GM06990 (cell line): ENCODE measurements around the gene RGS4.
"Not testable (repeated sequence)": the region's sequence is repeated elsewhere in the genome, so short reads cannot be mapped to it uniquely, and the experiment has no call there.

Experiments used
- DNase-seq: peaks from one replicate; pipeline ENCODE4 v3.0.0-alpha.2; 2011; ENCODE audit not compliant: insufficient read length; ENCODE audit errors: extremely low read depth
- H3K27me3 ChIP-seq: replicated peaks from 2 replicates; pipeline ENCODE4 v1.6.0; 2011; ENCODE audit warnings: low read length; ENCODE audit not compliant: control insufficient read depth, insufficient read depth
- H3K36me3 ChIP-seq: 2 replicates; pipeline ENCODE4 v1.5.1; 2011; ENCODE audit warnings: low read length; ENCODE audit not compliant: control insufficient read depth, insufficient read depth
- H3K4me3 ChIP-seq: replicated peaks from 2 replicates; pipeline ENCODE4 v1.5.1; 2011; ENCODE audit warnings: low read depth, mild to moderate bottlenecking, control low read depth, low read length
- CTCF ChIP-seq: IDR thresholded peaks from 2 replicates; pipeline ENCODE4 v1.5.1; 2011; ENCODE audit warnings: low read length, control low read depth, mild to moderate bottlenecking, inconsistent platforms; ENCODE audit not compliant: insufficient read depth, poor library complexity, severe bottlenecking

RGS4 gene

DNA sequence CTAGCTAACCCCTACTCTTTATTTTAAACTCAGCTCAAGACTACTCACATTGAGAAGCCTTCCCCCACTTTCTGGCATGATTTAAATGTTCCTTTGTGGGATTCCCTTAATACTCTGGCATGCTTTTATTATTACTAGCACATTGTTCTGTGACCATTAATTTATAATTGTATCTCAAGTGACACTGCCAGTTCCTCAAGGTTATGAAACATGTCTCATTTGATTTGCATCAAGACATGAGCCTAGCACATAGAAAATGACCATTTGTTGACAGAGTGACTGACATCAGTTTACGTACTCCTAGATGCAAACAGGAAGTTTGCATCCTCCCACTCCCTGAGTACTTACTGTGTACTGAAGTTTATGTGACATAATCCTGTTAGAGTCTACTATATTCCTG is 15.2 kb downstream of the RGS4 start:
- no peak for DNase-seq
- no peaks in the 10 kb centered on the region for H3K36me3 ChIP-seq
- H3K4me3 ChIP-seq, result no peak overlapping the region
- no peak for TF ChIP-seq CTCF
- H3K27me3 ChIP-seq, result no peaks in the 10 kb centered on the region

DNA sequence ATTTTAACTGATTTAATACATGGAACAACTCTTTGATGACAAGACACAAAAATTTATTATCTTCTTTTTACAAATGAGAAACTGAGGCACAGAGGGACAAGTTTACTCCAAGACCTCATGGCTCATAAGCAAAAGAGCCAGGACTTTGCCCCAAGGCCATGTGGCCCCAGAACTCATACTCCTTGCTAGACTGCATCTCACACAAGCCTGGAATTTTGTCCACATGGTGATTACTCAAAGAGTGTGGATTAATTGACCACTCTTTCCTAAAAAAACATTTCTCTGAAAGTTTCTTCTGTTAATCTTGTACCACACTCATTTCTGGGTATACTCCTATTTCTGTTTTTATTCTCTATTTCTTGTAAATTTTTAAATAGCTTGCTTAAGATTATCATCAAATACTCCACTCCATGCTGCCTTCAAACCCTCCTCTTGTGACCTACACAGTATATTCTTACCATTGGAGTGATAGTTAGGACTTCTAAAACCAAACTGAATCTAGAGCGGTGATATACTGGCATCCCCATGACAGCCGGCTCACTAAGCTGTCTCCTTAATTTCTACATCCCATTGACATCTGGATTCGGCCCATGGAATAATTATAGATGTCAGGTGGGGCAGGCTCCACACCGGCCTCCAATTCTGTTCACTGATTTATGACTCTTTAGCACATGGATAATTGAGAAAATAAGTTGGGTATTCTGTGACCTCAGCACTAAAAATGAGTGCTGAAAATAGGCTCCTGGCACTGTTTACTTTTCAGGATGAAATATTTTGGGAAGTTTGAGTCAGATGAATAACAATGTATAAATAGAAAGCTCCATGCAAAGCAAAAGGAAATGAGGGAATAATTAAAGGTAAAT is 16.1 kb downstream of the RGS4 start:
- Histone ChIP-seq H3K27me3 (no peaks in the 10 kb centered on the region), H3K4me3 (no peak overlapping the region), H3K36me3 (no peaks in the 10 kb centered on the region)
- no peak for TF ChIP-seq CTCF
- no peak for DNase-seq

- Histone ChIP-seq H3K36me3 (no peaks in the 10 kb centered on the region), H3K4me3 (no peak overlapping the region), H3K27me3 (no peaks in the 10 kb centered on the region)
- DNase-seq, result no peak
- TF ChIP-seq CTCF, result no peak
Observed at GRCh38 chr1:163085904-163086268, 16.7 kb downstream of the RGS4 start.

- not testable (repeated sequence) for H3K36me3 ChIP-seq, DNase-seq, H3K27me3 ChIP-seq, H3K4me3 ChIP-seq
Observed at GRCh38 chr1:163089117-163089516, 20.0 kb downstream of the RGS4 start.

GRCh38 chr1:163090321-163090945 is 21.3 kb downstream of the RGS4 start:
- TF ChIP-seq CTCF, result no peak
- no peak for DNase-seq
- H3K4me3 ChIP-seq, result no peak overlapping the region
- no peaks in the 10 kb centered on the region for H3K27me3 ChIP-seq
- H3K36me3 ChIP-seq, result no peaks in the 10 kb centered on the region

DNA sequence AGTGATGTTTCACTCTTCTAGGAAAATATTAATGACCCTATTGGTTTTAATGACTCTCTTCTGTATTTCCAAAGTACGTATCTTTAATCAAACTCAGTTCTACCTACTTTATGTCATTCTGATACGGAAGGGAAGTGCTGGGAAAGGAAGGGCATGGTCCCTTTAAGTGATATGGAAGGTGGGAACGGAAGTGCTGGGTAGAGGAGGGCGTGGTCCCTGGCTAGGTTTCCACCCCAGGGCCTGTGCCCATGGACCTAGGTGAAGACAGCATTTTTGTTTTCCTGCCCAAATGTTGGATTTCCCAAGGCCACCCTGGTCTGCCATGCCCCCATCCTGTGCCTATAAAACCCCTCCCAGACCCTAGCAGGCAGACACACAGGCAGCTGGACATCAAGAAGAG is 24.0 kb downstream of the RGS4 start:
- TF ChIP-seq CTCF, result no peak
- H3K36me3 ChIP-seq, result no peaks in the 10 kb centered on the region
- no peak for DNase-seq
- no peaks in the 10 kb centered on the region for H3K27me3 ChIP-seq
- H3K4me3 ChIP-seq, result no peak overlapping the region
